KBM-7 (cell line): ENCODE data around the gene TRAP1.

Experiments
- DNase-seq: peaks from one replicate; pipeline ENCODE4 v3.0.0-alpha.2; 2015
- in situ Hi-C: fragments of 300-500 bp; cut with MboI; formaldehyde crosslinking; loops from 2 replicates; pipeline ENCODE4 v1.14.3; 2020; ENCODE audit warnings: low sequenced_read_pairs, low pct_unique_long_range_greater_than_20kb, mixed read lengths

TRAP1 gene

GRCh38 chr16:3687021-3687420 lies 30.3 kb downstream of the TRAP1 start:
- no peak for DNase-seq
- in situ Hi-C loops, result no loop called here

GRCh38 chr16:3681206-3681605 lies 36.1 kb downstream of the TRAP1 start:
- in situ Hi-C loops, result no loop called here
- DNase-seq, result no peak

GRCh38 chr16:3677994-3678393 lies 39.3 kb downstream of the TRAP1 start:
- in situ Hi-C loops, result no loop called here
- DNase-seq, result no peak

- in situ Hi-C loops, result no loop called here
- DNase-seq, result no peak
Measured at GRCh38 chr16:3675601-3676130, 41.7 kb downstream of the TRAP1 start.

- in situ Hi-C loops, result no loop called here
- no peak for DNase-seq
Measured at GRCh38 chr16:3674513-3675295, 42.6 kb downstream of the TRAP1 start.

- no peak for DNase-seq
- in situ Hi-C loops, result no loop called here
Measured at GRCh38 chr16:3673676-3674377, 43.5 kb downstream of the TRAP1 start.

- in situ Hi-C loops, result no loop called here
- no peak for DNase-seq
Measured at GRCh38 chr16:3673201-3673600, 44.1 kb downstream of the TRAP1 start.

GRCh38 chr16:3672571-3673041 lies 44.7 kb downstream of the TRAP1 start:
- in situ Hi-C loops, result no loop called here

GRCh38 chr16:3671424-3671823 lies 45.9 kb downstream of the TRAP1 start:
- DNase-seq, result no peak
- in situ Hi-C loops, result no loop called here

More at GRCh38 chr16:3672571-3673041, 44.7 kb downstream of the TRAP1 start:
- no peak for DNase-seq

GRCh38 chr16:3670711-3671110 lies 46.6 kb downstream of the TRAP1 start:
- DNase-seq, result no peak
- in situ Hi-C loops, result no loop called here

- DNase-seq, result no peak
- in situ Hi-C loops, result no loop called here
Measured at GRCh38 chr16:3669082-3669481, 48.2 kb downstream of the TRAP1 start.

GRCh38 chr16:3668626-3669025 lies 48.7 kb downstream of the TRAP1 start:
- DNase-seq, result no peak
- in situ Hi-C loops, result no loop called here

GRCh38 chr16:3665508-3665907 lies 51.8 kb downstream of the TRAP1 start:
- in situ Hi-C loops, result no loop called here
- DNase-seq, result no peak

GRCh38 chr16:3664187-3664896 lies 53.0 kb downstream of the TRAP1 start:
- in situ Hi-C loops, result no loop called here

GRCh38 chr16:3662601-3663000 lies 54.7 kb downstream of the TRAP1 start:
- in situ Hi-C loops, result no loop called here
- DNase-seq, result no peak

More at GRCh38 chr16:3664187-3664896, 53.0 kb downstream of the TRAP1 start:
- DNase-seq, result no peak

- in situ Hi-C loops, result no loop called here
- DNase-seq, result no peak
Measured at GRCh38 chr16:3661922-3662321, 55.4 kb downstream of the TRAP1 start.

- no peak for DNase-seq
- in situ Hi-C loops, result no loop called here
Measured at GRCh38 chr16:3661311-3661710, 56.0 kb downstream of the TRAP1 start.

- no peak for DNase-seq
- in situ Hi-C loops, result no loop called here
Measured at GRCh38 chr16:3659251-3659650, 58.1 kb downstream of the TRAP1 start.
